CD14-positive monocyte (primary cell): ENCODE results near the gene MYO1G. TPM values are rescaled to one million over a fixed set of nuclear protein-coding genes. Genes with fewer than 3 reads are reported as not detected.

ENCODE experiments used
- DNase-seq, 3 donors: peaks; one replicate each; pipeline ENCODE4 v3.0.0-alpha.2; 2011 to 2022
- H2AFZ ChIP-seq: 2 replicates; pipeline ENCODE4 v1.6.0; 2012; ENCODE audit warnings: mild to moderate bottlenecking, low read depth, low read length, inconsistent platforms; ENCODE audit not compliant: insufficient read depth, poor library complexity, severe bottlenecking
- H3K27ac ChIP-seq, 2 donors: 1 replicate in 1 of 2; 2 replicates in 1 of 2; pipeline ENCODE4 v1.5.1; 2012 to 2013; ENCODE audit warnings: low read length in 2 of 2, control low read depth in 1 of 2, inconsistent platforms in 1 of 2, low read depth in 1 of 2, mild to moderate bottlenecking in 1 of 2
- H3K27me3 ChIP-seq, 2 donors: one replicate each; pipeline versions ENCODE4 v1.6.0 to v1.6.1; 2011 to 2013; ENCODE audit warnings: low read length in 2 of 2; ENCODE audit not compliant: control insufficient read depth in 2 of 2, insufficient read depth in 2 of 2
- H3K36me3 ChIP-seq, 2 donors: replicated peaks in 1 of 2; 1 replicate in 1 of 2; 2 replicates in 1 of 2; pipeline versions ENCODE4 v1.5.1 to v1.6.1; 2012 to 2013; ENCODE audit warnings: low read length in 2 of 2, control low read depth in 1 of 2, inconsistent platforms in 1 of 2, mild to moderate bottlenecking in 1 of 2; ENCODE audit not compliant: insufficient read depth in 2 of 2, control insufficient read depth in 1 of 2
- H3K4me1 ChIP-seq, 2 donors: 1 replicate in 1 of 2; 2 replicates in 1 of 2; pipeline versions ENCODE4 v1.5.1 to v1.6.1; 2012 to 2013; ENCODE audit warnings: low read length in 2 of 2, control low read depth in 1 of 2, inconsistent platforms in 1 of 2, mild to moderate bottlenecking in 1 of 2, moderate library complexity in 1 of 2; ENCODE audit not compliant: insufficient read depth in 2 of 2, control insufficient read depth in 1 of 2
- H3K4me2 ChIP-seq: replicated peaks from 2 replicates; pipeline ENCODE3; 2012; ENCODE audit warnings: low read length, moderate library complexity, mild to moderate bottlenecking; ENCODE audit not compliant: poor library complexity, severe bottlenecking; ENCODE audit errors: extremely low read depth
- H3K4me3 ChIP-seq, 3 experiments: fragments of 200-600 bp in 1 of 3; sonication (generic) in 1 of 3; replicated peaks in 1 of 3; 1 replicate in 2 of 3; 2 replicates in 1 of 3; pipeline ENCODE4 v1.5.1; 2011 to 2013; ENCODE audit warnings: low read length in 3 of 3, mild to moderate bottlenecking in 3 of 3, control low read depth in 2 of 3, low read depth in 2 of 3, inconsistent platforms in 1 of 3, moderate library complexity in 1 of 3
- H3K79me2 ChIP-seq: 2 replicates; pipeline ENCODE4 v1.6.0; 2012; ENCODE audit warnings: mild to moderate bottlenecking, control low read depth, inconsistent platforms, low read length, moderate library complexity; ENCODE audit not compliant: insufficient read depth
- H3K9ac ChIP-seq: 2 replicates; pipeline ENCODE4 v1.6.0; 2017; ENCODE audit warnings: low read length, mild to moderate bottlenecking; ENCODE audit not compliant: insufficient read depth, poor library complexity, severe bottlenecking
- H3K9me3 ChIP-seq, 2 donors: replicated peaks in 1 of 2; 1 replicate in 1 of 2; 2 replicates in 1 of 2; pipeline versions ENCODE4 v1.5.1 to v1.6.1; 2012 to 2013; ENCODE audit warnings: low read length in 2 of 2, control low read depth in 1 of 2; ENCODE audit not compliant: control insufficient read depth in 1 of 2, insufficient read depth in 1 of 2
- H4K20me1 ChIP-seq: 2 replicates; pipeline ENCODE4 v1.6.0; 2012; ENCODE audit warnings: mild to moderate bottlenecking, low read length, control low read depth, moderate library complexity; ENCODE audit not compliant: insufficient read depth
- H3K27ac Mint-ChIP-seq, 7 donors: one replicate each; pipeline ENCODE4 v1.8.0; 2020; ENCODE audit warnings: mild to moderate bottlenecking in 7 of 7, mixed read lengths in 7 of 7, moderate library complexity in 6 of 7, inconsistent platforms in 2 of 7
- H3K27me3 Mint-ChIP-seq, 3 donors: one replicate each; pipeline ENCODE4 v1.8.0; 2021 to 2022; ENCODE audit warnings: low read depth in 3 of 3, mild to moderate bottlenecking in 3 of 3, mixed read lengths in 3 of 3, moderate library complexity in 3 of 3, inconsistent platforms in 1 of 3
- H3K36me3 Mint-ChIP-seq, 2 donors: one replicate each; pipeline ENCODE4 v1.8.0; 2020; ENCODE audit warnings: mixed read lengths in 2 of 2, inconsistent platforms in 1 of 2, mild to moderate bottlenecking in 1 of 2
- H3K4me1 Mint-ChIP-seq: one replicate; pipeline ENCODE4 v1.8.0; 2020; ENCODE audit warnings: mild to moderate bottlenecking, mixed read lengths
- H3K4me3 Mint-ChIP-seq, 2 donors: one replicate each; pipeline ENCODE4 v1.8.0; 2020; ENCODE audit warnings: mild to moderate bottlenecking in 2 of 2, mixed read lengths in 2 of 2, moderate library complexity in 1 of 2
- H3K9me3 Mint-ChIP-seq, 7 donors: one replicate each; pipeline ENCODE4 v1.8.0; 2020 to 2022; ENCODE audit warnings: mixed read lengths in 7 of 7, mild to moderate bottlenecking in 6 of 7, moderate library complexity in 6 of 7, inconsistent platforms in 2 of 7
- CTCF ChIP-seq: fragments of 200-600 bp; IDR thresholded peaks from one replicate; pipeline ENCODE4 v1.8.0; 2022; ENCODE audit warnings: antibody characterized with exemption, mild to moderate bottlenecking
- WGBS: methylation state at CpG from one replicate; pipeline ENCODE4 v1.1.5; 2013; ENCODE audit warnings: missing lambda C conversion rate; ENCODE audit not compliant: insufficient coverage; 5-methylcytosine and 5-hydroxymethylcytosine counted together
- intact Hi-C, 2 donors: fragments of 100-400 bp; cut with micrococcal nuclease; formaldehyde crosslinking; loops; one replicate each; pipeline versions ENCODE4 v1.15.0 to v1.15.1; 2023
- polyA plus RNA-seq, 3 donors: library from polyadenylated mRNA; depleted of rRNA in 1 of 3; unstranded in 2 of 3; stranded (reverse) in 1 of 3; fragments of 300-500 nt in 2 of 3; fragments of >200 nt in 1 of 3; fragmentation: Illumina TruSeq in 2 of 3; gene quantifications; 1 replicate in 2 of 3; 2 replicates in 1 of 3; pipeline ENCODE4 v1.2.3, GENCODE V29; 2012 to 2021

MYO1G gene
- polyA plus RNA-seq, 3 donors = 119 to 314 (median 135) TPM

- H3K4me3 Mint-ChIP-seq = peak overlapping the region; percentile 97 to 98
- H3K27ac Mint-ChIP-seq = peak overlapping the region; percentile 91 to 99 (median 98)
- H3K9me3 Mint-ChIP-seq = peaks cover 0 to 2% (median 0%) of the 10 kb centered on the region in 7 donors
- H3K27me3 Mint-ChIP-seq = no peaks in the 10 kb centered on the region
- peaks cover 21 to 34% of the 10 kb centered on the region in 2 donors for H3K4me1 ChIP-seq
- H3K4me2 ChIP-seq = peak overlapping the region; percentile 92
- TF ChIP-seq CTCF = no peak
- H3K9ac ChIP-seq = peak overlapping the region; percentile 65
- H3K4me1 Mint-ChIP-seq = peaks cover 33% of the 10 kb centered on the region
- peaks cover 4 to 6% of the 10 kb centered on the region in 2 donors for H3K36me3 Mint-ChIP-seq
- H3K4me3 ChIP-seq = peak overlapping the region; percentile 48 to 88 (median 83)
- peaks cover 41% of the 10 kb centered on the region for H3K79me2 ChIP-seq
- H3K36me3 ChIP-seq = peaks cover 0 to 11% of the 10 kb centered on the region in 2 donors
- peak overlapping the region; percentile 75 to 86 for H3K27ac ChIP-seq
- no peaks in the 10 kb centered on the region for H3K9me3 ChIP-seq
- WGBS = under 1% methylated on average over 43 of the region's 66 CpGs
- H3K27me3 ChIP-seq = no peaks in the 10 kb centered on the region
- H2AFZ ChIP-seq = peak overlapping the region; percentile 83
- DNase-seq = peak; percentile 94 to 98 (median 97)
- intact Hi-C loops = loop anchor here (2.0 to 10.0 kb wide), 5 partner anchors 19 to 255 kb away; partner anchors contain the start of gene ZMIZ2 (in 2 of the 2)
- peaks cover 32% of the 10 kb centered on the region for H4K20me1 ChIP-seq
Measured at GRCh38 chr7:44999245-45000092, 20.7 kb upstream of the MYO1G start.

DNA sequence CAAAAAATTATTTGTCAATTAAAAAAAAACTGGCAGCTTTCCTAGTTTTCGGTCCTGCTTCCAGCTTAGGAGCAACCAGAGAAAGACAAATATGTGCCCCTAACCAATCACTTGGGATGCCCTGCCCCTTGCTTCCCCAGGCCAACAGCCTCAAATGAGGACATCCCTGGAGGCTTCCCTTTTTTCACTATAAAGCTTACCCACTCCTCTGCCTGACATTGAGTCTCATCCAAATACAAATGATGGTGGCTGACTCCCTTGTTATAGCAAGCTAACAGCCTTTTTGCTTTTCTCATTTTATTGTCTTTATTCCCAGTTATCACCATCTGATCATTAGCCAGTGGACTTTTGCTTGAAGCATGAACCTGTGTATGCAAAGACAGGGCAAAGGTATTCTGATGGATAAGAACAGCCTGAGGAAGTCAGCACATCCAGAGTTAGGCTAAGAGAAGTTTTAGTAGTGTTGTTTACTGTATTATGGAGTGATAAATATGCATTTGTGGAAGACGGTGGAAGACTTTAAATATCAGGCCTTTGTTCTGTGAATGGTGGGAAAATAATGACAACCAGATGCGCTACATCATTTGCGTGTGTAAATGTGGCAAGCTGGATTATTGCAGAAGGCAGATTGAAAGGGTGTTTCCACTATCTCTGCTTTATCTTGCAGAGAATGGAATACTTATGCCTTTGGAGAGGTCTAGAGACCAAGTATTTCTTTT, 19.5 kb upstream of the MYO1G start:
- Mint-ChIP-seq H3K36me3 (peaks cover 5 to 9% of the 10 kb centered on the region in 2 donors), H3K4me1 (peaks cover 30% of the 10 kb centered on the region), H3K27me3 (no peaks in the 10 kb centered on the region), H3K9me3 (peaks cover 0 to 2% (median 0%) of the 10 kb centered on the region in 7 donors), H3K4me3 (no peak overlapping the region), H3K27ac (peak overlapping the region in 4 of 7 donors; percentile 58 to 99 (median 79))
- peaks cover 30% of the 10 kb centered on the region for H3K79me2 ChIP-seq
- H3K4me2 ChIP-seq = peak overlapping the region; percentile 92
- H3K27ac ChIP-seq = no peak overlapping the region
- H4K20me1 ChIP-seq = peaks cover 23% of the 10 kb centered on the region
- no peak overlapping the region for H2AFZ ChIP-seq
- no peaks in the 10 kb centered on the region for H3K9me3 ChIP-seq
- no peak for DNase-seq
- H3K4me1 ChIP-seq = peaks cover 21 to 34% of the 10 kb centered on the region in 2 donors
- 95% methylated on average over 2 of the region's 4 CpGs for WGBS
- intact Hi-C loops = loop anchor here in 1 of 2 donors (2.0 to 5.0 kb wide), 3 partner anchors 18 to 251 kb away; partner anchors contain the start of gene ZMIZ2
- TF ChIP-seq CTCF = no peak
- no peak overlapping the region for H3K9ac ChIP-seq
- H3K27me3 ChIP-seq = no peaks in the 10 kb centered on the region
- peak overlapping the region in 1 of 3 experiments; percentile 83 for H3K4me3 ChIP-seq
- peaks cover 0 to 11% of the 10 kb centered on the region in 2 donors for H3K36me3 ChIP-seq
